Left renal cortex interstitium (tissue), 4 donors: ENCODE results near the gene NEAT1. TPM values are rescaled to one million over a fixed set of nuclear protein-coding genes. Genes with fewer than 3 reads are reported as not detected.

ENCODE experiments used
- DNase-seq, 4 donors: peaks; one replicate each; pipeline ENCODE4 v3.0.0-alpha.2; 2013; ENCODE audit warnings: low read depth in 4 of 4, low spot score in 2 of 4, missing footprints in 1 of 4
- polyA plus RNA-seq, 4 donors: library from polyadenylated mRNA; unstranded; fragments of 120-200 nt; gene quantifications; one replicate each; pipeline ENCODE4 v1.2.1, GENCODE V29; 2013; ENCODE audit not compliant: insufficient read length in 4 of 4

Gene NEAT1
- polyA plus RNA-seq, 4 donors = 71.3 to 336 (median 211) TPM

DNA sequence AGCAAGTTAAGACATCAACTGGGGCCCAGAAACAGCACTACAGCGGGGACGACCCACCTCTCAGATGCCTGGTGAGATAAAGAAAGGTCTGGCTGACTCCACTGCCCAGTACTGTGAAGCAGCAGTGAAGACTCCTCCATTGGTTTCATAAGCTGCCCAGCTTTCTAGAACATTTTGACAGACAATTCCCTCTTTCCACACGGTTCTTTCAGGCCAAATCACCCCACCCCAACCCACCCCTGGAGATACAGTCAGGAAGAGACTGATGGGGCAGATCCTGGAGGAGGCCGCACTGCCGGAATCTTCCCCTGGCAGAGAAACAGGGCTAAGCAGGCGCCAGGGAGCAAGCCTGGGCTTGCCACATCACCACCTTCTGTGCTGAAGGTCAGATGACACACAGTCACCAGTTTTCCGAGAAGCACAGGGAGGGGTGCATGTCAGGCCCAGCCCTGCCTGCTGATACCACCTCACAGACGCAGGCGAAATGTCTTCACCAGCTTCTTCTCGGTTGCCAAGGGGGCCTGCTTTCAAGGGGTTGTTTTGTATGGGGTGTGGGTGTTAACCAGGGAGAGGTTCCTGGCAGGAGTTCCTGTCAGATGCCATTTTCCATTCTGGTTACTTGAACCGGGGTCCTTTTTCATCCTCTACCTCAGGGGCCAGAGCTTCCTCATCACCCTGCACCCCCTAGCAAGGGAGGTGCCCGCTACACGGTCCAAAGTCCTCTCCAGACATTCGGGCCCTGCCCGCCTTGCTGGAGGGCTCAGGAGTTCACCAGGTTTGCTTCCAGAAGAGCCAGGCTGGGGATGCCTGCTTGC, 1.4 kb upstream of the NEAT1 start:
- DNase-seq = no peak

GRCh38 chr11:65421794-65422632, 585 bp upstream of the NEAT1 start:
- DNase-seq = peak in 3 of 4 donors; percentile 87 to 92 (median 90)

DNA sequence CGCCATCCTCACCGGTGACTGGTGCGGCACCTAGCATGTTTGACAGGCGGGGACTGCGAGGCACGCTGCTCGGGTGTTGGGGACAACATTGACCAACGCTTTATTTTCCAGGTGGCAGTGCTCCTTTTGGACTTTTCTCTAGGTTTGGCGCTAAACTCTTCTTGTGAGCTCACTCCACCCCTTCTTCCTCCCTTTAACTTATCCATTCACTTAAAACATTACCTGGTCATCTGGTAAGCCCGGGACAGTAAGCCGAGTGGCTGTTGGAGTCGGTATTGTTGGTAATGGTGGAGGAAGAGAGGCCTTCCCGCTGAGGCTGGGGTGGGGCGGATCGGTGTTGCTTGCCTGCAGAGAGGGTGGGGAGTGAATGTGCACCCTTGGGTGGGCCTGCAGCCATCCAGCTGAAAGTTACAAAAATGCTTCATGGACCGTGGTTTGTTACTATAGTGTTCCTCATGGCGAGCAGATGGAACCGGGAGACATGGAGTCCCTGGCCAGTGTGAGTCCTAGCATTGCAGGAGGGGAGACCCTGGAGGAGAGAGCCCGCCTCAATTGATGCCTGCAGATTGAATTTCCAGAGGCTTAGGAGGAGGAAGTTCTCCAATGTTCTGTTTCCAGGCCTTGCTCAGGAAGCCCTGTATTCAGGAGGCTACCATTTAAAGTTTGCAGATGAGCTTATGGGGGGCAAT, 1.1 kb downstream of the NEAT1 start:
- DNase-seq = no peak

- DNase-seq = no peak
These were observed 1.9 kb downstream of the NEAT1 start for GRCh38 chr11:65424205-65425104.

GRCh38 chr11:65425105-65425970, 2.7 kb downstream of the NEAT1 start:
- DNase-seq = no peak

DNA sequence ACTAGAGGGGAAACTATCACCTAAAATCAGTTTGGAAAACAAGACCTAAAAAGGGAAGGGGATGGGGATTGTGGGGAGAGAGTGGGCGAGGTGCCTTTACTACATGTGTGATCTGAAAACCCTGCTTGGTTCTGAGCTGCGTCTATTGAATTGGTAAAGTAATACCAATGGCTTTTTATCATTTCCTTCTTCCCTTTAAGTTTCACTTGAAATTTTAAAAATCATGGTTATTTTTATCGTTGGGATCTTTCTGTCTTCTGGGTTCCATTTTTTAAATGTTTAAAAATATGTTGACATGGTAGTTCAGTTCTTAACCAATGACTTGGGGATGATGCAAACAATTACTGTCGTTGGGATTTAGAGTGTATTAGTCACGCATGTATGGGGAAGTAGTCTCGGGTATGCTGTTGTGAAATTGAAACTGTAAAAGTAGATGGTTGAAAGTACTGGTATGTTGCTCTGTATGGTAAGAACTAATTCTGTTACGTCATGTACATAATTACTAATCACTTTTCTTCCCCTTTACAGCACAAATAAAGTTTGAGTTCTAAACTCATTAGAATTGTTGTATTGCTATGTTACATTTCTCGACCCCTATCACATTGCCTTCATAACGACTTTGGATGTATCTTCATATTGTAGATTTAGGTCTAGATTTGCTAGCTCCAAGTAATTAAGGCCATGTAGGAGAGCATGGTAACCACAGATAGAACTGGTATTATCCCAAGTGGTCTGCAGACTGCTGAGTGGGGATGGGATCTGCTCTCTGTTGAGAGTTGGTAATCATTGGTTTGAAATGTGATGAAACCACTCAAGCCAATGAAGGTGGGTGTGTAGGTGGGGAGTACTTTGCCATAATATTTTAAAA, 3.6 kb downstream of the NEAT1 start:
- DNase-seq = no peak

GRCh38 chr11:65426839-65427690, 4.5 kb downstream of the NEAT1 start:
- DNase-seq = no peak

DNA sequence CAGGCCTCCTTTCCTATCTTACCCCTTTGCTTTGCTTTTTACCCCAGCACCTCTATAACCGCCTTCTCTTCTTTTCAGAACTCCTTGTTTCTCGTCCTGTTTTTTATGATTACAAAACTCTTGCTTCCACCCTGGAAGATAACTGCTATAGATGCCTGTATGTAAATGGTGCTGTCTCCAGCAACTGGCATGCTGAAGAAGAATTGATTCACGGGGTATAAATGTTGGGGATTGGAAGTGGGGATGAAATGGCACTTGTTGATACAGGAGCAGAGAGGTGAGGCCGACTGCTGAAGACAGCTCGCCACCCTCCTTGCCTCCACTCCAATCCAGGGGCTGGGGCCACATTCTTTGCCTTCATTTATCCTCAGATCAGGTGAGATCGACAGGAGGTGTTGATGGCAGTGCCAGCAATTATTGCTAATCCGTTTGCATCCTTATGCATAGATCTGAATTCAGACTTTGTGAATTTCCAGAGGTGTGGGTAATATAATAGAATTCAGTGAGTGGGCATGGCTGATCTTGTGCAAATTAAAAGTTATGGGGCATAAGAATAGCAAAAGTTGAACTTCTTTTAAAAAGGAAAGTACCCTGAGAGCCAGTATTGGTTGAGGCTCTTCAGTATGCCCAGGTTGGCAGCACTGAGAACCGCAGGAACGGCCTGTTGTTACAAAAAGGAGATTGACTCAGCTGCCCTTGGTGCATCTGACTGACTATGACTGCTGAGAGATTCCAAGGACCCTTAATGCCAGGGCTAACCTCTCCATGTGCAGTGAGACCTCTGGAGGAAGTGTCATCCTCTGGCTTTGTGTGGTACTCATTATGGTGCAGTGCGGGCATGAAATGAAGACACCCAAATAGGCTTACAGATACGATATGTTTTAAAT, 5.3 kb downstream of the NEAT1 start:
- no peak for DNase-seq

- DNase-seq = no peak
These were observed 6.0 kb downstream of the NEAT1 start for GRCh38 chr11:65428578-65429067.

GRCh38 chr11:65429068-65429681, 6.6 kb downstream of the NEAT1 start:
- DNase-seq = no peak

- DNase-seq = no peak
These were observed 7.3 kb downstream of the NEAT1 start for GRCh38 chr11:65429724-65430405.

- no peak for DNase-seq
These were observed 8.0 kb downstream of the NEAT1 start for GRCh38 chr11:65430406-65431217.

GRCh38 chr11:65431451-65432099, 9.0 kb downstream of the NEAT1 start:
- DNase-seq = no peak
